Type B pancreatic cell (in vitro differentiated cells): ENCODE measurements around the gene KRTAP4-4. TPM values are rescaled to one million over a fixed set of nuclear protein-coding genes. Genes with fewer than 3 reads are reported as not detected.

Experiments
- DNase-seq: peaks from one replicate; pipeline ENCODE4 v3.0.0; 2021; ENCODE audit warnings: mixed read lengths; ENCODE audit not compliant: unreplicated experiment; ENCODE audit errors: extremely low spot score
- H3K27ac Mint-ChIP-seq: 2 replicates; pipeline ENCODE4 v1.8.0; 2021; ENCODE audit warnings: mild to moderate bottlenecking, mixed read lengths
- H3K27me3 Mint-ChIP-seq: 2 replicates; pipeline ENCODE4 v1.8.0; 2021; ENCODE audit warnings: mixed read lengths
- H3K36me3 Mint-ChIP-seq: 2 replicates; pipeline ENCODE4 v1.8.0; 2021; ENCODE audit warnings: mixed read lengths
- H3K4me1 Mint-ChIP-seq: one replicate; pipeline ENCODE4 v1.8.0; 2021; ENCODE audit warnings: mixed read lengths; ENCODE audit not compliant: unreplicated experiment
- H3K4me3 Mint-ChIP-seq: 2 replicates; pipeline ENCODE4 v1.8.0; 2021; ENCODE audit warnings: mild to moderate bottlenecking, mixed read lengths
- H3K9me3 Mint-ChIP-seq: 2 replicates; pipeline ENCODE4 v1.8.0; 2021; ENCODE audit warnings: mixed read lengths
- total RNA-seq: library from RNA; stranded (reverse); gene quantifications from 2 replicates; pipeline ENCODE4 v1.2.1, GENCODE V29; 2021; ENCODE audit warnings: low replicate concordance
- TF ChIP-seq, protein P1 (sequence below): fragments of 200-600 bp; sonication (generic); conservative IDR thresholded peaks from 2 replicates; pipeline ENCODE4 v1.5.0; 2021; ENCODE audit warnings: antibody characterized with exemption, mild to moderate bottlenecking

KRTAP4-4 gene
- total RNA-seq, 1 donor from 2014 or later = not detected

GRCh38 chr17:41185001-41185400, 24.5 kb upstream of the KRTAP4-4 start:
- no peak overlapping the region for H3K27ac Mint-ChIP-seq
- DNase-seq = no peak
- TF ChIP-seq, protein P1, sequence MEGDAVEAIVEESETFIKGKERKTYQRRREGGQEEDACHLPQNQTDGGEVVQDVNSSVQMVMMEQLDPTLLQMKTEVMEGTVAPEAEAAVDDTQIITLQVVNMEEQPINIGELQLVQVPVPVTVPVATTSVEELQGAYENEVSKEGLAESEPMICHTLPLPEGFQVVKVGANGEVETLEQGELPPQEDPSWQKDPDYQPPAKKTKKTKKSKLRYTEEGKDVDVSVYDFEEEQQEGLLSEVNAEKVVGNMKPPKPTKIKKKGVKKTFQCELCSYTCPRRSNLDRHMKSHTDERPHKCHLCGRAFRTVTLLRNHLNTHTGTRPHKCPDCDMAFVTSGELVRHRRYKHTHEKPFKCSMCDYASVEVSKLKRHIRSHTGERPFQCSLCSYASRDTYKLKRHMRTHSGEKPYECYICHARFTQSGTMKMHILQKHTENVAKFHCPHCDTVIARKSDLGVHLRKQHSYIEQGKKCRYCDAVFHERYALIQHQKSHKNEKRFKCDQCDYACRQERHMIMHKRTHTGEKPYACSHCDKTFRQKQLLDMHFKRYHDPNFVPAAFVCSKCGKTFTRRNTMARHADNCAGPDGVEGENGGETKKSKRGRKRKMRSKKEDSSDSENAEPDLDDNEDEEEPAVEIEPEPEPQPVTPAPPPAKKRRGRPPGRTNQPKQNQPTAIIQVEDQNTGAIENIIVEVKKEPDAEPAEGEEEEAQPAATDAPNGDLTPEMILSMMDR = no peak
- no peaks in the 10 kb centered on the region for H3K36me3 Mint-ChIP-seq
- no peak overlapping the region for H3K4me3 Mint-ChIP-seq
- H3K4me1 Mint-ChIP-seq = no peaks in the 10 kb centered on the region
- H3K27me3 Mint-ChIP-seq = peaks cover 12% of the 10 kb centered on the region
- H3K9me3 Mint-ChIP-seq = no peaks in the 10 kb centered on the region

- TF ChIP-seq, protein P1 = no peak
- no peak within 1 kb of the TSS for H3K4me3 Mint-ChIP-seq
- no peak within 1 kb of the TSS for H3K27ac Mint-ChIP-seq
- no peaks in the 10 kb centered on the region for H3K36me3 Mint-ChIP-seq
- no peak for DNase-seq
- no peaks in the 10 kb centered on the region for H3K4me1 Mint-ChIP-seq
- H3K27me3 Mint-ChIP-seq = peaks cover 12% of the 10 kb centered on the region
- no peaks in the 10 kb centered on the region for H3K9me3 Mint-ChIP-seq
Measured at GRCh38 chr17:41184480-41184961, 24.0 kb upstream of the KRTAP4-4 start, which contains the start of gene KRTAP4-1. TSS of gene KRTAP4-1 (minus strand) at chr17:41184911. CDS start at chr17:41184854, 57 bp downstream.

DNA sequence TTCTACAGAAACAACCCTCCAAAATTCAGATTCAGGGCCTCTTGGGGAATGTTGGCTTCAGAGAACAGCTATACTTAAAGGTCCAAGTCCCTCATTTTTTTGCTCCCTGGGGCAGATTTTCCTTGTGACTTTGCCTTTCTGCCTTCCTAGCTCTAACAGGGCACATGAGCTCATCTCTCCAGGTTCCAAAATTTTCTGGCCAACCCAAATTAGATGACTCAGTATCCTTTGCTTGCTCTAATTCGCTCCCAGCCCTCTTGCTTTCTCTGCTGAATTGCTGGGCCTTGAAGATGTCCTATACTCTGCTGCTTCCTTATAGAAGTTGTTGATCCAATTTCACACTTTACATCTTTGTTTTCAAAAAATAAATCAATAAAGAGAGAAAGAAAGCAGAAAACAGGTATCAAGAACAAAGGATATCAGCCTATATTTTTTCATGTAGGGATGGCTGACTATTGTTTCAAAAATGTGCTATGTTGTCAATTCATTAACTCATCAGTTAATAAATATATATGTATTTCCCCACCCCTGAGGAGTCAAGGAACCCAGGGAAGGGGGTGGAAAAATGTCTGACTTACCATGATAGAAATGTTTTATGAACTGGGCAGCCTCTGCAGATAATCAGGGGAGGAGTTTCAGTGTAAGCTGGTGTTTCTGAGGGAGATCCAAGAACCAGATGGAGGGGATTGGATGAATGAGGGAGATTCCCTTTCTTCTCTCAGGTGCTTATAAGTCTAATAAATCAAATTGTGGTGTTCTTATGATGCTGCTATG, 18.5 kb upstream of the KRTAP4-4 start:
- peaks cover 6% of the 10 kb centered on the region for H3K27me3 Mint-ChIP-seq
- no peak overlapping the region for H3K27ac Mint-ChIP-seq
- no peaks in the 10 kb centered on the region for H3K4me1 Mint-ChIP-seq
- DNase-seq = no peak
- TF ChIP-seq, protein P1 = no peak
- no peaks in the 10 kb centered on the region for H3K36me3 Mint-ChIP-seq
- H3K9me3 Mint-ChIP-seq = no peaks in the 10 kb centered on the region
- H3K4me3 Mint-ChIP-seq = no peak overlapping the region

GRCh38 chr17:41178341-41178740, 17.8 kb upstream of the KRTAP4-4 start:
- H3K9me3 Mint-ChIP-seq = no peaks in the 10 kb centered on the region
- no peaks in the 10 kb centered on the region for H3K36me3 Mint-ChIP-seq
- H3K27ac Mint-ChIP-seq = no peak overlapping the region
- TF ChIP-seq, protein P1 = no peak
- no peak overlapping the region for H3K4me3 Mint-ChIP-seq
- no peak for DNase-seq
- no peaks in the 10 kb centered on the region for H3K4me1 Mint-ChIP-seq
- peaks cover 6% of the 10 kb centered on the region for H3K27me3 Mint-ChIP-seq

GRCh38 chr17:41177727-41178271, 17.3 kb upstream of the KRTAP4-4 start, which contains the start of gene KRTAP4-2:
TSS of gene KRTAP4-2 (minus strand) at chr17:41178221. CDS start at chr17:41178164, 57 bp downstream.
- no peak for DNase-seq
- H3K27ac Mint-ChIP-seq = no peak within 1 kb of the TSS
- no peak within 1 kb of the TSS for H3K4me3 Mint-ChIP-seq
- no peaks in the 10 kb centered on the region for H3K36me3 Mint-ChIP-seq
- H3K27me3 Mint-ChIP-seq = peaks cover 6% of the 10 kb centered on the region
- H3K9me3 Mint-ChIP-seq = no peaks in the 10 kb centered on the region
- TF ChIP-seq, protein P1 = no peak
- H3K4me1 Mint-ChIP-seq = no peaks in the 10 kb centered on the region
